ENCODE measurements around the gene TMED10. TPM values are rescaled to one million over a fixed set of nuclear protein-coding genes. Genes with fewer than 3 reads are reported as not detected.

TMED10 gene
- total RNA-seq, 1 donor from 2014 or later, result 380 TPM

DNA sequence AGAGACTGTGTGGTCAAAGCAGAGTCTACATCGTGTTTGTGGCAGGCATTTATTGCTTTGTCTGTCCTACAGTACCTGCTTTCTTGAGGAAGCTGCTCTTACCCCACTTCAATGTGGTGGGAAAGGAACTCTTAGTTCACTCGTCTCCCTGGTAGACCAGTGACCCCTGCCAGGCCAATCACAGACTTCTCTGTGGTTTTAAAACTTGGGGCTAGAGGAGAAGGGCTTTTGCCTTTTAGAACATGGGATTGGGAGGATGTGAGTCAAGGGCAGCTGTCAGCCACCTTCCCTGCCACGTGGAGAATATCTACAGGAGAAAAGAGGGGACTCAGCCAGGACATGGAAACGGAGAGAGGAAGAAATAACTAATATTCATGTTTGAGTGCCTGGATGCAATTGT lies 36.8 kb upstream of the TMED10 start:
- no peaks in the 10 kb centered on the region for H3K27me3 Mint-ChIP-seq (ENCODE audit: unreplicated experiment)
- no peaks in the 10 kb centered on the region for H3K36me3 Mint-ChIP-seq (ENCODE audit: unreplicated experiment)
- no peaks in the 10 kb centered on the region for H3K9me3 Mint-ChIP-seq (ENCODE audit: unreplicated experiment)
- no peak overlapping the region for H3K27ac Mint-ChIP-seq (ENCODE audit: unreplicated experiment)
- no peak overlapping the region for H3K4me3 Mint-ChIP-seq (ENCODE audit: unreplicated experiment)
- DNase-seq (ENCODE audit: extremely low spot score, unreplicated experiment), result no peak
- TF ChIP-seq, protein P1, sequence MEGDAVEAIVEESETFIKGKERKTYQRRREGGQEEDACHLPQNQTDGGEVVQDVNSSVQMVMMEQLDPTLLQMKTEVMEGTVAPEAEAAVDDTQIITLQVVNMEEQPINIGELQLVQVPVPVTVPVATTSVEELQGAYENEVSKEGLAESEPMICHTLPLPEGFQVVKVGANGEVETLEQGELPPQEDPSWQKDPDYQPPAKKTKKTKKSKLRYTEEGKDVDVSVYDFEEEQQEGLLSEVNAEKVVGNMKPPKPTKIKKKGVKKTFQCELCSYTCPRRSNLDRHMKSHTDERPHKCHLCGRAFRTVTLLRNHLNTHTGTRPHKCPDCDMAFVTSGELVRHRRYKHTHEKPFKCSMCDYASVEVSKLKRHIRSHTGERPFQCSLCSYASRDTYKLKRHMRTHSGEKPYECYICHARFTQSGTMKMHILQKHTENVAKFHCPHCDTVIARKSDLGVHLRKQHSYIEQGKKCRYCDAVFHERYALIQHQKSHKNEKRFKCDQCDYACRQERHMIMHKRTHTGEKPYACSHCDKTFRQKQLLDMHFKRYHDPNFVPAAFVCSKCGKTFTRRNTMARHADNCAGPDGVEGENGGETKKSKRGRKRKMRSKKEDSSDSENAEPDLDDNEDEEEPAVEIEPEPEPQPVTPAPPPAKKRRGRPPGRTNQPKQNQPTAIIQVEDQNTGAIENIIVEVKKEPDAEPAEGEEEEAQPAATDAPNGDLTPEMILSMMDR (IDR thresholded peaks at IDR 0.05), result no peak
- H3K4me1 Mint-ChIP-seq (ENCODE audit: unreplicated experiment), result no peaks in the 10 kb centered on the region

DNA sequence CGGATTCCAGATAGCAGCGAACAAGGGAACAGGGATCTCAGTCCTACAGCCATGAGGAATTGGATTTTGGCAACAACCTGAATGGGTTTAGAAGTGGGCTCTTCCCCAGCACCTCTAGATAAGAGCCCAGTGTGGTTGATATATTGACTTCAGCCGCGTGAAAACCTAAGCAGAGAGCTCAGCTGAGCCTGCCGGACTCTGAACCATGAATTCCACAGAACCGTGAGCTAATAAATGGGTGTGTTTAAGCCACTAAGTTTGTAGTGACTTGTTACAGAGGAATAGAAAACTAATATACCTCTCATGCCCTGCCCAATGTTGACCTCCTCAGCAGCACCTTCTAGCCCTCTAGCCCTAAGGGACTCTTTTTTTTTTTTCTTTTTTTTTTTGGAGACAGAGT lies 32.4 kb upstream of the TMED10 start:
- Mint-ChIP-seq H3K9me3 (ENCODE audit: unreplicated experiment) (no peaks in the 10 kb centered on the region), H3K27me3 (ENCODE audit: unreplicated experiment) (no peaks in the 10 kb centered on the region), H3K36me3 (ENCODE audit: unreplicated experiment) (no peaks in the 10 kb centered on the region), H3K4me3 (ENCODE audit: unreplicated experiment) (no peak overlapping the region), H3K27ac (ENCODE audit: unreplicated experiment) (no peak overlapping the region), H3K4me1 (ENCODE audit: unreplicated experiment) (peaks cover 7% of the 10 kb centered on the region)
- no peak for DNase-seq (ENCODE audit: extremely low spot score, unreplicated experiment)
- TF ChIP-seq, protein P1 (IDR thresholded peaks at IDR 0.05), result no peak

DNA sequence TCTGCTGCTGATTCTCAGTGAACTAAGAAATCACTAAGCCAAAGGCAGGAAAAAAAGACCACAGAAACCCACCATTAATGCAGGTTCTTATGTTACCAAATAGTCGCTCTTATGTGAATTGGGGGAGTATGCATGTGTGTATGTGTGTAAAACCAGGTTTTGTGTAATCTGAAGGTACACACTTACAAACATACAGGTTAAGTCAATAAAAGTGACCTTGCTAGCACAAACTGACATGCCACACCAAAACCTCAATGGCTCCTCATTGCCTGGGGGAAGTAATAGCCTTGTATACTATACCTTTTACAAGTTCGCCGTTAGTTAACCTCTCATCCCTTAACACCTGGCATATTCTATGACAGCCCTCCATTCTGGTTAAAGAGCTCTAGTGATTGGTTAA lies 29.8 kb upstream of the TMED10 start:
- no peaks in the 10 kb centered on the region for H3K9me3 Mint-ChIP-seq (ENCODE audit: unreplicated experiment)
- TF ChIP-seq, protein P1 (IDR thresholded peaks at IDR 0.05), result no peak
- no peak for DNase-seq (ENCODE audit: extremely low spot score, unreplicated experiment)
- peaks cover 16% of the 10 kb centered on the region for H3K4me1 Mint-ChIP-seq (ENCODE audit: unreplicated experiment)
- no peaks in the 10 kb centered on the region for H3K36me3 Mint-ChIP-seq (ENCODE audit: unreplicated experiment)
- no peak overlapping the region for H3K27ac Mint-ChIP-seq (ENCODE audit: unreplicated experiment)
- no peaks in the 10 kb centered on the region for H3K27me3 Mint-ChIP-seq (ENCODE audit: unreplicated experiment)
- H3K4me3 Mint-ChIP-seq (ENCODE audit: unreplicated experiment), result no peak overlapping the region

DNA sequence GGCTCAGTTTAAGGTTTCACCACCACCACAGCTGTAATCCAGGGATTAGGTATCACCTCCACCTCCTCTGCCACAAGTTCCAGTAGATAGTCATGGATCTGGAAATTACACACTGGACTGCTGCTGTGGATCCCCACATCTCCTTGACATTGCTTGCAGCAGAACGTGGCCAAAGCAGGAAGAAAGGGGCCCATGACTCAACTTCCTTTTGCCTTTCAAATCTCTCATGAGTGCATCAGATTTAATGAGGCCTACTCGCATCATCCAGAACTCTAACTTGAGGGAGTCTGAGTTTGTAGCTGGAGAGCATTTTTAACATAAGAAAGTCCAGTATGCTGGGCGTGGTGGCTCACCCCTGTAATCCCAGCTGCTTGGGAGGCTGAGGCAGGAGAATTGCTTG lies 29.2 kb upstream of the TMED10 start:
- Mint-ChIP-seq H3K36me3 (ENCODE audit: unreplicated experiment) (no peaks in the 10 kb centered on the region), H3K9me3 (ENCODE audit: unreplicated experiment) (no peaks in the 10 kb centered on the region), H3K27ac (ENCODE audit: unreplicated experiment) (no peak overlapping the region), H3K4me1 (ENCODE audit: unreplicated experiment) (peaks cover 16% of the 10 kb centered on the region), H3K27me3 (ENCODE audit: unreplicated experiment) (no peaks in the 10 kb centered on the region), H3K4me3 (ENCODE audit: unreplicated experiment) (no peak overlapping the region)
- DNase-seq (ENCODE audit: extremely low spot score, unreplicated experiment), result no peak
- TF ChIP-seq, protein P1 (IDR thresholded peaks at IDR 0.05), result no peak

DNA sequence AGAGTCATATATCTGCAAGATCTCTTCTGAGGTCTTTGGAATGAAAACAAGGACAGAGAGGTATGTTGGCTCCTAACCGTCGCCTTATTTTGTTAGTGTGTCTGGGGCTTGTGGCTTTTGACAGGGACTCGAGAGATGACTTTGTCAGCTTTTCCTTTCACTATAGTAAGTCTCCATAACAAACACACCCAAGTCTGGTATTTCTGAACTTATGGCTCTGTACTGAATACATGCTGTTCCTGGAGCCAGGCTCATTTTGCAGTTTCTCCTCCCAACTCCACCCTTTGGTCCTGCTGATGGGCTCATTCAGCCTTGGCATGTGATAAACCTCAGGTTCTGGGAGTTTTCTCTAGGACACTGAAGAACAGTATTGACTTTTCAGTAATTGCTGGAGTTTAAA lies 27.7 kb upstream of the TMED10 start:
- Mint-ChIP-seq H3K36me3 (ENCODE audit: unreplicated experiment) (no peaks in the 10 kb centered on the region), H3K9me3 (ENCODE audit: unreplicated experiment) (no peaks in the 10 kb centered on the region), H3K27me3 (ENCODE audit: unreplicated experiment) (no peaks in the 10 kb centered on the region), H3K4me3 (ENCODE audit: unreplicated experiment) (no peak overlapping the region), H3K27ac (ENCODE audit: unreplicated experiment) (peak overlapping the region; percentile 71), H3K4me1 (ENCODE audit: unreplicated experiment) (peaks cover 18% of the 10 kb centered on the region)
- TF ChIP-seq, protein P1 (IDR thresholded peaks at IDR 0.05), result no peak
- no peak for DNase-seq (ENCODE audit: extremely low spot score, unreplicated experiment)
